Activated effector memory CD4-positive, alpha-beta T cell treated with anti-CD3 and anti-CD28 coated beads, Interleukin-2, amount 50 U/mL, for 16 hours (primary cell): ENCODE measurements around the gene UBE2J1.
"Not testable (repeated sequence)": the region's sequence is repeated elsewhere in the genome, so short reads cannot be mapped to it uniquely, and the experiment has no call there.

Experiments used
- DNase-seq: peaks from one replicate; pipeline ENCODE4 v3.0.0-alpha.2; 2020

The UBE2J1 gene

DNA sequence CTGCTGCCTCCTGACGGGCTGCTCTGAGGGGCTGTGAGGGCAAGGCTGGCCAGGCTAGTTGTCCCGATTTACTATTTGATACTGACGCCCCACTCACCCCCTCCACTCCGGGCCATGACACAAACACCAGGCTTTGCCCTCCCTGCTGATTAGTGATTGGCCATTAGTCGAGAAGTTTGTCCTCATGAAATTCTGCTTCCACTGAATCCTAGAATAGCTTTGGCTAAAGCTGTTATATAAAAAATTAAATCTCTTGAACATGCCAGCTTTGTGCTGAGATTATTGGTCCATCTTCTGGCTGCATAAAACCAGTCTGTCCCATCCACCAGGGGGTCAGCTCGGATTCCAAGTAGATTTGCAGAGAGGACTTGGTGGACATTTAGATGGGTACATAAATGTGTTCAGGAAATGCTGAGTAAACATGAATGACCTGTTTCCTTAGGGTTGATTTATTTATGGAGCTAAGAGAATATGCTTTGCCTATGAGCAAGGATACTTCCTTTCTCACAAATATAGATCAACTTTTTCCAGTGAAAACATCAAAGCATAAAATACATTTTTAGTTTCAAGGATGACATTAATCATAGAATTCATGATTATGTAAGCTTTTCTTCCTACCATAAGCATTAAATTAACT is 37.2 kb downstream of the UBE2J1 start, which contains the start of gene GABRR2:
Gene GABRR2 (minus strand): TSS at position 51 of the 637 bp plus-strand sequence. CDS start 134 bp downstream, outside the sequence.
- no peak for DNase-seq

DNA sequence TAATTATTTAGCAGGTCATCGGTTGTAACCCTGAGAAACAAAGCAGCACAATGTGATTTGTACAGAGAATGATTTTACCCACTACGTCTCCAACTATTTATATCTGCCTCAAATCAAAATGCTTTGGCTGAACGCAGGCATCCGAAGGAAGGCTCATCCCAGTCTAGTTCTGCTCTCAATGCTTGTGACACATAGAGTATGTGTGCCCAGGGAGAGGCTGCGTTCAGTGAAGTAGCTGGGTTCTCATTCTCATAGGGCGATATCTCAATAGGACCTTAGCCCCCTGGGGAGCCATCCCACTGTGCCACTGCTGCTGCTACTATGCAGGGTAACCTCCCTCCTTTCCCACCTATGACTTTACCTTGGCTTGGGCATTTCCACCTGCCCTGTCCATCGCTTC is 37.8 kb downstream of the UBE2J1 start:
- DNase-seq, result no peak

DNA sequence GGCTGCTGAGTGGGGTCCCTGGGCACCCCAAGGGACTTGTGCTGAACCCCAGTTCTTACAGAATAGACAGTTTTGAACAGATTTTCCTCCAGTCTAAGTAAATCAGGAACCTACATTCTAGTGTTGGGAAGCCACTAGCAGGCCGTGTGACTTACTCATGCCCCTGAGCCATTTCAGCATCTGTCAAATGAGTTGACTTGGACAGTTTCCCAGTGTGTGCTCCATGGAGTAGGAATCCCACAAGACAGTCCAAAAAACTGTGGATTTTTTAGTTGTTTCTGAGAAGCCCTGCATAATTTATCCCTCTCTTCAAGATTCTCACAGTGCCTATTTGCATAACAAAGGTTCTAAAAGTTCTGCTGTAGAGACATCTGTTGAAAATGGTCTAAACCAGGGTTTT is 39.5 kb downstream of the UBE2J1 start:
- DNase-seq, result no peak

DNA sequence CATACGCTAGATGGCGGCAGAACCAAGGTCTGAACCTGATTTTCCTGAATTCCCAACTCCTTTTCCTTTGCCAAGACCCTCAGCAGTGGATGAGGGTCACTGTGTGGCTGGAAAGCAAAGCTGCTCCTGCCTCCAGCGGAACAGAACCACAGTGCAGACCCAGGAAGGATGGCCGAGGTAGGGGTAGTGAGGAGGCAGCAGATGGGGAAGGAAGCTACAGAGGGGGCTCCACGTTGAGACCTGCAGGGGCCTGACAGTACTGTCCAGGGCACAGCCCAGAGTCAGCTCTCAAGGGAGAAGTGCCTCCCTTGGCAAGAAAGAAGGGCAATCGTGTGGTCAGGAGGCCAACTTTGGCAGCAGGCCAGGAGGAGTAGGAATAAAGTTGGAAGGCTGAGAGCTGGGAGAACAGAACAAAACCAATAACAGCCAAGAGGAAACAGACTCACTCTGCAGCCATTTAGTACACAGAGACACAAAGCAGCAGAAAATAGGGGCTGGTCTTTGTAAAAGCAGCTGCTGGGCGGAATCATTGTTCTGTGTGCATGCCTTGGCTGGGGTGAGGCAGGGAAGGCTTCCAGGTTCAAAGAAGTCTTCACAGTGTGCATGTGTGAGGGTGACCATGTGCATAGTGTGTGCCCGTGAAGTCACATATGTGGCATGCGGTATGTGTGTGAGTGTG is 40.5 kb downstream of the UBE2J1 start:
- no peak for DNase-seq

DNA sequence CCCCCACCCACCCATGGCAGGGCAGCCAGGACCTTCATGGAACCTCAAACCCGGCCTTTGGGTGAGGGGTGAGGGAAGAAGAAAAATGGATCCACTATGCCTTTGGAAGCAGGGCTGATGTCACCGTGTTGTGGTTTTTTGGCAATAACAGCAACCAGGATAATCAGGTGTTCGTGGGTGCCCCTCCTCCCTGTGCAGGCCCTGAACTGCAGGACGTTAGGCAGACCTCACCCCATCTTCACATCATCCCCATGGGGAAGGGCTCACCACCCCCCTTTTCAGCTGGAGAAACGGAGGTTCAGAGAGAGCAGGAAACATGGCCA is 41.0 kb downstream of the UBE2J1 start:
- no peak for DNase-seq

DNA sequence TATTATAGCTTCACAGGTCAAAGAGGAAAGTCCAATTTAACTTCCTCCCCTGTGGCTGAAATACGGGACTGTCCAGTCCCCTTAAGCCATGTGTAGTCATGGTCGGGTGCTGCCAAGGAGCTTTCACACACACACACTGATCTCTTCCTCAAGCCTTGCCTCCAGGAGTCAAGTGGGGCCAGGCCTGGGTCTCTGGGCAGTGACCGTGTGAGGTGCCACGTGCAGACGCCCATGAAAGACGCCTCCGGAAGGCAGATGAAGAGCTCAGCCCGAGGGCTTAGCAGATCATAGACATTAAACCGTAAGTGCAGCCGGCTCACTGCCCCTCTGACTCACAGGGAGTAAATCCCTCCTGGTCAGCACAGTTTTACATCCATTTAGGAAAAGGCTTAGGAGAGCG is 41.6 kb downstream of the UBE2J1 start:
- no peak for DNase-seq

DNA sequence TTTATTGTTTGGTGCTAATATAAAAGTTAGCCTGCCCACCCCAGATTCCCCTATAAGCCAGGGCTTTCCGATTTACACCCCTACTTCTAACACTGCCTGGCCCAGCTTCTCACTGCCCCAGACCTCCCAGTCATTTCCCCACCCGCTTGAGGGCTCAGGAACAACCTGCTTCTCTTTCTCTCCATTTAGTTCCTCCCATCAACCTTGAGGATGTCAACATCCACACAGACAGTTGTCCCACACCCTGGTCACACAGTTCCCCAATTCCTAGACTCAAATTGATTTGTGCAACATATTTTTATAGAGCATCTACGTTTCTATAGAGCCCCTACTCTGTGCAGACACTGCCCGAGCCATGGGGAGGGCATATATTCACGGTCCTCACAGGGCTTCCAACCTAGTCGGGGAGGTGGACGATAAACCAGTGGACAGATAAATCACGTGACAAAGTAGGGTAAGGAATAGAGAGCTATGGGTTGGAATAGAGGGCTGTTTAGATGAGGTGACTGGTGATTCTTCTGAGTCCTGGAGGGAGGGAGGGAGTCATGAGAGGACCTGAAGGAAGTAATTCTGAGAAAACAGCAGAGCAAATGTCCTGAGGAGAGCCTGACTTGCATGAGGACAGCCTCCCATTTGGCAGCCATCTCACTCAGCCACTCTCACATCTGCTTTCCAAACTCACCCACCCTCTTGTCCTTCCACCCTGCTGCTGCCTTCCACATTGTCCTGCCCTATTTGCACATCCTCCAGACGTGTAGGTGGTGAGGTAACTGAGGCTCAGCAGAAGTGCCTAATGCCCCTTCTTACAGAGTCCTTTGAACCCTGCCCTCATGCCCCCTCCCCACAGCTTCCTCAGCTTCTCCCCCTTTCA is 43.8 kb downstream of the UBE2J1 start:
- no peak for DNase-seq

DNA sequence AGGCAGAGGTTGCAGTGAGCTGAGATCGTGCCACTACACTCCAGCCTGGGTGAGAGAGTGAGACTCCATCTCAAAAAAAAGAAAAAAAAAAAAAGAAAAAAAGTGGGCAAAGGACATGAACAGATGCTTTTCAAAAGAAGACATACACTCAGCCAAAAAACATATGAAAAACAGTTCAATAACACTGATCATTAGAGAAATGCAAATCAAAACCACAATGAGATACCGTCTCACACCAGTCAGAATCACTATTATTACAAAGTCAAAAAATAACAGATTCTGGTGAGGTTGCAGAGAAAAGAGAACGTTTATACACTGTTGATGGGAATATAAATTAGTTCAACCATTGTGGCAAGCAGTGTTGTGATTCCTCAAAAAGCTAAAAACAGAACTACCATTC is 48.0 kb downstream of the UBE2J1 start:
- not testable (repeated sequence) for DNase-seq

DNA sequence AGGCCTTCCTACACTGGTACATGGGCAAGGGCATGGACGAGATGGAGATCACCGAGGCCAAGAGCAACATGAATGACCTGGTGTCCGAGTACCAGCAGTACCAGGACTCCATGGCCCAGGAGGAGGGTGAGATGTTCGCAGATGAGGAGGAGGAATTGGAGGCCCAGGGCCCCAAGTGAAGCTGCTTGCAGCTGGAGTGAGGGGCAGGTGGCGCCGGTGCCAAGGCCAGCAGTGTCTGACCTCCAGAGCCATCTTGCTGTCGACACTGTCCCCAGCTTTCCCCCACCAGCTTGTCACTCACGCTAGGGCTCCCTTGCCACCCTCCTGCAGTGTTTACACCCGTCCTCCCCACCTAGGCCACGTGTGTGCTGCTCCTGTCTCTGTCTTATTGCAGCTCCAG is 49.6 kb downstream of the UBE2J1 start:
- DNase-seq, result no peak

DNA sequence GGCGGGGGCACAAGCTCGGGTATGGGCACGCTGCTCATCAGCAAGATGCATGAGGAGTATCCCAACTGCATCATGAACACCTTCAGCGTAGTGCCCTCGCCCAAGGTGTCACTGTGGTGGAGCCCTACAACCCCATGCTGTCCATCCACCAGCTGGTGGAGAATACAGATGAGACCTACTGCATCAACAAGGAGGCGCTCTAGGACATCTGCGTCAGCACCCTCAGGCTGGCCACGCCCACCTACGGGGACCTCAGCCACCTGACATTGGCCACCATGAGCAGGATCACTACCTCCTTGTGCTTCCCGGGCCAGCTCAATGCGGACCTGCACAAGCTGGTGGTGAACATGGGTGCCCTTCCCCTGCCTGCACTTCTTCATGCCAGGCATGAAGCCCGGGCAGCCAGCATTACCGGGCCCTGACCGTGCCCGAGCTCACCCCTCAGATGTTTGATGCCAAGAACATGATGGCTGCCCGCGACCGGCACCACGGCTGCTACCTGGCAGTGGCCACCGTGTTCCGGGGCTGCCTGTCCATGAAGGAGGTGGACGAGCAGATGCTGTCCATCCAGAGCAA is 50.2 kb downstream of the UBE2J1 start:
- no peak for DNase-seq

DNA sequence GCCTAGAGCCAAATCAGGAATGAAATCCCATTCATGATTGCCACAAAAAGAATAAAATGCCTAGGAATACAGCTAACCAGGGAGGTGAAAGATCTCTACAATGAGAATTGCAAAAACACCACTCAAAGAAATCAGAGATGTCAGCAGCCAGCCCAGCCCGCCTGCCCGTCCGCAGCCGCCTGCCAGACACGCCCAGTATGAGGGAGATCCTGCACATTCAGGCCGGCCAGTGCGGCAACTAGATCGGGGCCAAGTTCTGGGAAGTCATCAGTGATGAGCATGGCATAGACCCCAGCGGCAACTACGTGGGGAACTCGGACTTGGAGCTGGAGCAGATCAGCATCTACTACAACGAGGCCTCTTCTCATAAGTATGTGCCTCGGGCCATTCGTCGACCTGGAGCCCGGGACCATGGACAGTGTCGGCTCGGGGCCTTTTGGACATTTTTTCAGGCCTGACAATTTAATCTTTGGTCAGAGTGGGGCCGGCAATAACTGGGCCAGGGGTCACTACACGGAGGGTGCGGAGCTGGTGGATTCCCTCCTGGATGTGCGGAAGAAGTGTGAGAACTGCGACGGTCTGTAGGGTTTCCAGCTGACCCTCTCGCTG is 50.8 kb downstream of the UBE2J1 start:
- no peak for DNase-seq

DNA sequence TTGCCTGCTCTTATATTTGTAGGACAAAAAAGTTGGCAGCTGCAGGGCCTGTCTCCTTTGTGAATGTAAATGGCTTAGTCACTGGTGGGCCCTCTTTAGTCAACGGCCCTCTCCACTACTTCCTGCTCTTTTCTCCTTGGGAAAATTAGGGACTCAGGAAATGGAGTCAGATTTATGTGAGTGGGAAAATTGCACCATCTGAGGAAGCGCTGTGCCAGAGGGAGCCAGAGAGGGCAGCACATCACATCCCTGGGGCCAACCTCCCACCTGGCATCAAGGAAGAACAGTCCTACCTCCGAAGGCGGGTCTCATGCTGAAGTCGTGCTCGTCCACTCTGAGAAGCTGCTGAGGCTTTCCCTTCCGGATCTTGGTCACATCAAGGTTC is 53.1 kb downstream of the UBE2J1 start:
- no peak for DNase-seq

DNA sequence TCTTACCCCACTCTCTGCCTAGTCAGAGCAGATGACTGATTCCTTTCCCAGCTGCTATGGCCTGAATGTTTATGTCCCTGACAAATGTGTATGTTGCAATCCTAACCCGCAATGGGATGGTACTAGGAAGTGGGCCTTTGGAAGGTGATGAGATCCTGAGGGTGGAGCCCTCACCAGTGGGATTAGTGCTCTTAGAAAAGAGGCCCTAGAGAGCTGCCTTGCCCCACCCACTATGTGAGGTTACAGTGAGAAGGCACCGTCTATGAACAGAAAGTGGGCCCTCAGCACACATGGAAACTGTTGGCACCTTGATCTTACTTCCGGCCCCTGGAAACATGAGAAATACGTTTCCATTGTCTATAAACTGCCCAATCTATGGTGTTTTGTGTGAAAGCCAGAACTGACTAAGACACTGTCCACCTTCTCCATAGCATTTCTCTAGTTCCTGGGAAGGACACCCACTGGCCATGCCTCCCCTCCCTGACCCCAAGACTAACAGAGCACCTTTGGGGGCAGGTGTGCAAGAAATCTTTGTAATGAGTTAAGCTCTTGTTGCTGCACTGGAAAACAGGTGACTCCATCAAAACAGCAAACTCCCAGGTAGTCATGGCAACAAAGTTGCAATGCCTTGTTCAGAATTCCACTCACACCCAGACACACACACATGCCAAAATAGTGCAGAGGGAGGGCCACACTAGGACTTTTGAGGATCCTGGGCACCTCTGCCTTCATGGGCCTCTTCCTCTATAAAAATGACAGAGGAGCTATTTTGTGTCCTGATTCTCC is 53.6 kb downstream of the UBE2J1 start:
- DNase-seq, result peak; percentile 78

DNA sequence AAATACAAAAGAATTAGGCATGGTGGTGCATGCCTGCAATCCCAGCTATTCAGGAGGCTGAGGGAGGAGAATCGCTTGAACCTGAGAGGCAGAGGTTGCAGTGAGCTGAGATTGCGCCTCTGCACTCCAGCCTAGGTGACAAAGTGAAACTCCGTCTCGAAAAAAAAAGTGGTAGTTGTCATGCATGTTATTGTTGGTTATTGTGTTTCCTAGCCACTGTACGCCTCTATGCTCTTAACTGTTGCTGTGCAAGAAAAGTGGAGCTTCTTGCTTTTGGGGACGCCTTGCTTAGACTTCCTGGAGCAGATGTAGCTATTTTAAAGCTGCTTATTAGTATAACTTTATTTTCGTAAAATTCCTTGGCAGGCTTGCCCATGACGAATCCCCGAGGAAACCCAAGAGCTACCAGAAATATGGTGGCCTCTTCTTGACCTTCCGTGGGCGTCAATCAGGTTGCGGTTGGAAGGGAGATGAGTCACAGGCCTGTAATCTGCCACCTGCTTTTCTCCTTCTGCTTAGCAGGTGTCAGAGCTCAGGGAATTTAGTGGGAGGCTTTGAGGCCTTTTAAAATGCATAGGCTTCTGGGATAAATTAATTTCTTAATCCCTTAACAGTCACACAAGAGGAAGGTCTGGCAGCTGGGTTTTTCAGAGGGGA is 54.7 kb downstream of the UBE2J1 start:
- peak; percentile 84 for DNase-seq

DNA sequence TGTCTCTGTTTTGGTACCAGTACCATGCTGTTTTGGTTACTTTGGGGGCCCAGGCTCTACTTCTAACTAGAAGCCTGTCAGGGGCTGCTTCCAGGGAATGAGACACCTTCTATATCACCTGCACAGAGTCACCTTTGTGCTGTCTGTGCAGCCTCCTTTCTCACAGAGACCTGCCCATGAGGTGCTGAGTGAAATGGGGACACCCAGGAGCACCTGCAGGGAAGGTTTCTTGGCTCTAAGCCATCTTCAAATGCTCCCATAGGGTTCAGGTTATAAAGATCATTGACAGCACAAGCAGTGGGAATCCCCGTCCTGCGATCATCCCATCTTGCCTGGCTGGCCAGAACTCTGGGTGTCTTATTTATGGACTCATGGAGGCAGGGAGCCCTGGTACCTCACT is 56.5 kb downstream of the UBE2J1 start:
- DNase-seq, result no peak

DNA sequence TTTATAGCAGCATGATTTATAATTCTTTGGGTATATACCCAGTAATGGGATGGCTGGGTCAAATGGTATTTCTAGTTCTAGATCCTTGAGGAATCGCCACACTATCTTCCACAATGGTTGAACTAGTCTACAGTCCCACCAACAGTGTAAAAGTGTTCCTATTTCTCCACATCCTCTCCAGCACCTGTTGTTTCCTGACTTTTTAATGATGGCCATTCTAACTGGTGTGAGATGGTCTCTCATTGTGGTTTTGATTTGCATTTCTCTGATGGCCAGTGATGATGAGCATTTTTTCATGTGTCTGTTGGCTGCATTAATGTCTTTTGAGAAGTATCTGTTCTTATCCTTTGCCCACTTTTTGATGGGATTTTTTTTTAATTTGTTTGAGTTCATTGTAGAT is 57.4 kb downstream of the UBE2J1 start:
- not testable (repeated sequence) for DNase-seq

DNA sequence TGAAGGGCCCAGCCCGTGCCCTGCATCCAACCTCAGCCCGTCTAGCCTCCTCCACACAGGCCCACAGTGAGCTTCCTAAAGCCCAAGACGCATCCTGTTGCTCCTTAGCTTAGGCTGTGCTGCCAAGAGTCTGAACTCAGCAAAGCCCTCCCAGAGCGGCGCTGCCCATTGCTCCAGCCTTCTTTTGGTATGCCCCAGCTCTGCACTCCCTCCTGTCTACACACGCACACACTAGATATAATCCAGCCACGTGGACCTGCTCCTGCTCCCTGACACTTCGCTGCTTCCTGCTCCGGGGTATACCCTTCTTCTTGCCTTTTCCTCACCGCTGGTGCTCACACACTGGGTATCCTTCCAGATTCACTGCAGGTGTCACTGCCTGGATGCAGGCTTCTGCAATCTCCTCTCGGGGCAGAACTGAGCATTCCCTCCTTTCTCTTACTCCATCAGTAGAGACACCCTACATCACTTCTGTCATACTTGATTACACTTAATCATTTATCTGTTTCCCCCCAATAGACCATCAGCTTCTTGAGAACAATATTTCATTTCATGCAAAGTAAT is 61.2 kb downstream of the UBE2J1 start:
- DNase-seq, result no peak

DNA sequence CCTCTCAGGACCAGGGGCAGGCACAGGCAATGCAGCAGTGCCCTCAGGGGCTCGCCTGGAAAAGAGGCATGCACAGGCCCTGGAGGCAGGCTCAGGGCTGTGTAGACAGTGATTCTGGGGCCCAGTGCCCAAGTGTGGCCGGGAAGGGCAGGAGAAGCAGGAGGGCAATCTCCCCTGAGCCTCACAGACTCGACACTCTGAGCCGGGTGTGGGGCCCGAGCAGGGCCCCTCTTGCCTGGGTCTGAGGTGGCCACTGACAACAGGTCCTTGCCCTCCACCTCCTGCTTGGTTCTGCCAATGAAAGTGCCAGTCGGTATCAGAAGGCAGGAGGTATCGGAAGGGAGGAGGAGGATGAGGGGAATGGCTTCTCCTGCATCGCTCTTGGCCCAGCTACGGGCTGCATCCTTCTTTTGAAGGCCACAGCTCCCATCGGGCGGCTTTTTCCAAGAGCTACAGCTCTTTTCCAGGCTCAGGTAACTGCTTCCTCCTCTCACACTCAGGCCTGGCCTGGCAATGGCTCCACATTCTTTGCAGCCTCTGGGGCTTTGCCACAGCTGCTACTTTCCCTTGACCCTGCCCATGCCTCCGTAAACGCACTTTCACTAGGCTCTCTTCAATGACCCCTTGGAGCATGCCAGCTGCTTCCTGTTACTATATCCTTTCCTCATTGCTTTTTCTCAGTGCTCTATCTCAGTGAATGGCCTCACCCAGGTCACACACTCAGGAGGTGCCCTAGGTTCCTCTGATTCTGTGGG is 61.9 kb downstream of the UBE2J1 start:
- DNase-seq, result no peak

DNA sequence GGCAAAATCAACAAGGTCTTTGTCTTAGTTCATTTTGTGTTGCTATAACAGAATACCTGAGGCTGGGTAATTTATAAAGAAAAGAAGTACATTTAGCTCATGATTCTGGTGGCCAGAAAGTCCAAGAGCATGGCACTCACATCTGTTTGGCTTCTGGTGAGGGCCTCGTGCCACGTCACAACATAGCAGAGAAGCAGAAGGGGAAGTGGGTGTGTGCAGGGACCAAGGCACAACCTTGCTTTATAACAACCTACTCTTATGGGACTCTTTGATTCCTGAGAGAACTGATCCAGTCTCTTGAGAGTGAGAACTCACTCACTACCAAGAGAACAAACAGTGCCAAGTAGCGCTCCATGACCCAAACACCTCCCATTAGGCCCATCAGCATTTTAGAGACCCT is 62.8 kb downstream of the UBE2J1 start:
- no peak for DNase-seq

DNA sequence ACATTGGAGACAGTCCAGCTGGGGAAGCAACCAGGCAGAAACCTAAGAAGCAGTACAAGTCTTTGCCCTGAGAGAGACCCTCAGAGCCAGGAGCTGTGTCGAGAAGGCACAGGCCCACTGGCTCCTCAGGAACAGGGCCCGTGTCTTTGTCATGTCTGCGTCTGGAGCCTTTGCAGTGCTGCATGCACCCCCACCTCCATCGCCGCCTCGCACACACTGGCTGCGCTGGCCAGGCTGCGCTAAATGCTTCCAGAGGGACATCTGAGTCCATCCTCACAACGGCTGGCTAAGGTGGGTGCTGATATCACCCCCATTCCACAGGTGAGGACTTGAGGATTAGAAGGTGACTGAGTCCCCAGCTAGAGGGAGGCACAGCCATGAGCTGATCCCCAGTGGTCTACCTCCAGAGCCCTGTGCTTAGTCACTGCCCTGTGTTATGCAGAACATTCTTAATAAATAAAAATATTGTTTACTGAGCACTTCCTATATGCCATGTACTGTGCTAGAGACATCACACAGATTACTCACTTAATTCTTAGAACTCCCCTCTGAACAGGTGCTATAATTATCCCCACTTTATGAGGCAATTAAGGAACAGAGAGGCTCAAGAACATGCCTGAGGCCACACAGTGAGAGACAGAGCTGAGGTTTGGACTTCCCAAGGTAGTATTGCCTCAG is 65.0 kb downstream of the UBE2J1 start:
- DNase-seq, result no peak
